ENCODE measurements around the gene PDIA4.

GRCh38 chr7:149028346-149029109 lies at the start of gene PDIA4:
- TF ChIP-seq, protein P1, sequence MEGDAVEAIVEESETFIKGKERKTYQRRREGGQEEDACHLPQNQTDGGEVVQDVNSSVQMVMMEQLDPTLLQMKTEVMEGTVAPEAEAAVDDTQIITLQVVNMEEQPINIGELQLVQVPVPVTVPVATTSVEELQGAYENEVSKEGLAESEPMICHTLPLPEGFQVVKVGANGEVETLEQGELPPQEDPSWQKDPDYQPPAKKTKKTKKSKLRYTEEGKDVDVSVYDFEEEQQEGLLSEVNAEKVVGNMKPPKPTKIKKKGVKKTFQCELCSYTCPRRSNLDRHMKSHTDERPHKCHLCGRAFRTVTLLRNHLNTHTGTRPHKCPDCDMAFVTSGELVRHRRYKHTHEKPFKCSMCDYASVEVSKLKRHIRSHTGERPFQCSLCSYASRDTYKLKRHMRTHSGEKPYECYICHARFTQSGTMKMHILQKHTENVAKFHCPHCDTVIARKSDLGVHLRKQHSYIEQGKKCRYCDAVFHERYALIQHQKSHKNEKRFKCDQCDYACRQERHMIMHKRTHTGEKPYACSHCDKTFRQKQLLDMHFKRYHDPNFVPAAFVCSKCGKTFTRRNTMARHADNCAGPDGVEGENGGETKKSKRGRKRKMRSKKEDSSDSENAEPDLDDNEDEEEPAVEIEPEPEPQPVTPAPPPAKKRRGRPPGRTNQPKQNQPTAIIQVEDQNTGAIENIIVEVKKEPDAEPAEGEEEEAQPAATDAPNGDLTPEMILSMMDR (IDR thresholded peaks at IDR 0.05; ENCODE audit: insufficient read depth, low read length, poor library complexity, severe bottlenecking) = no peak
- TF ChIP-seq EZH2phosphoT487 (conservative IDR thresholded peaks at IDR 0.05; ENCODE audit: low read length) = no peak

Measured in SU-DHL-6 (cell line).